Measurements from ENCODE around the gene SLC6A13.

SLC6A13 gene

GRCh38 chr12:253116-253831, 9.4 kb downstream of the SLC6A13 start:
- no peak overlapping the region for H3K4me3 ChIP-seq (ENCODE audit: low read depth, low read length)
- no peak overlapping the region for H2AFZ ChIP-seq (ENCODE audit: low read length, unreplicated experiment)
- H3K27ac ChIP-seq (ENCODE audit: low read depth, low read length) = no peak overlapping the region
- H3K27me3 ChIP-seq (ENCODE audit: insufficient read depth, low read length) = peaks cover 65% of the 10 kb centered on the region
- H3K36me3 ChIP-seq (ENCODE audit: insufficient read depth, low read length) = no peaks in the 10 kb centered on the region
- no peaks in the 10 kb centered on the region for H3K79me2 ChIP-seq (ENCODE audit: control insufficient read depth, insufficient read depth, low read length, unreplicated experiment)
- no peaks in the 10 kb centered on the region for H3K4me1 ChIP-seq (ENCODE audit: control insufficient read depth, insufficient read depth, low read length, unreplicated experiment)

- H3K79me2 ChIP-seq (ENCODE audit: control insufficient read depth, insufficient read depth, low read length, unreplicated experiment) = no peaks in the 10 kb centered on the region
- peaks cover 65% of the 10 kb centered on the region for H3K27me3 ChIP-seq (ENCODE audit: insufficient read depth, low read length)
- H3K4me1 ChIP-seq (ENCODE audit: control insufficient read depth, insufficient read depth, low read length, unreplicated experiment) = no peaks in the 10 kb centered on the region
- H2AFZ ChIP-seq (ENCODE audit: low read length, unreplicated experiment) = no peak overlapping the region
- no peak overlapping the region for H3K27ac ChIP-seq (ENCODE audit: low read depth, low read length)
- no peaks in the 10 kb centered on the region for H3K36me3 ChIP-seq (ENCODE audit: insufficient read depth, low read length)
- no peak overlapping the region for H3K4me3 ChIP-seq (ENCODE audit: low read depth, low read length)
Measured at GRCh38 chr12:252636-253035, 10.0 kb downstream of the SLC6A13 start.

- Histone ChIP-seq H3K27ac (ENCODE audit: low read depth, low read length) (no peak overlapping the region), H3K4me1 (ENCODE audit: control insufficient read depth, insufficient read depth, low read length, unreplicated experiment) (no peaks in the 10 kb centered on the region), H3K36me3 (ENCODE audit: insufficient read depth, low read length) (no peaks in the 10 kb centered on the region), H2AFZ (ENCODE audit: low read length, unreplicated experiment) (no peak overlapping the region), H3K4me3 (ENCODE audit: low read depth, low read length) (no peak overlapping the region), H3K27me3 (ENCODE audit: insufficient read depth, low read length) (peaks cover 45% of the 10 kb centered on the region), H3K79me2 (ENCODE audit: control insufficient read depth, insufficient read depth, low read length, unreplicated experiment) (no peaks in the 10 kb centered on the region)
Measured at GRCh38 chr12:247271-247670, 15.4 kb downstream of the SLC6A13 start.

- Histone ChIP-seq H3K79me2 (ENCODE audit: control insufficient read depth, insufficient read depth, low read length, unreplicated experiment) (no peaks in the 10 kb centered on the region), H3K27ac (ENCODE audit: low read depth, low read length) (no peak overlapping the region), H3K27me3 (ENCODE audit: insufficient read depth, low read length) (peaks cover 41% of the 10 kb centered on the region), H3K36me3 (ENCODE audit: insufficient read depth, low read length) (no peaks in the 10 kb centered on the region), H3K4me3 (ENCODE audit: low read depth, low read length) (no peak overlapping the region), H3K4me1 (ENCODE audit: control insufficient read depth, insufficient read depth, low read length, unreplicated experiment) (no peaks in the 10 kb centered on the region), H2AFZ (ENCODE audit: low read length, unreplicated experiment) (no peak overlapping the region)
Measured at GRCh38 chr12:243381-243780, 19.3 kb downstream of the SLC6A13 start.

GRCh38 chr12:242496-242895, 20.1 kb downstream of the SLC6A13 start:
- Histone ChIP-seq H2AFZ (ENCODE audit: low read length, unreplicated experiment) (no peak overlapping the region), H3K4me1 (ENCODE audit: control insufficient read depth, insufficient read depth, low read length, unreplicated experiment) (no peaks in the 10 kb centered on the region), H3K4me3 (ENCODE audit: low read depth, low read length) (no peak overlapping the region), H3K27me3 (ENCODE audit: insufficient read depth, low read length) (peaks cover 40% of the 10 kb centered on the region), H3K36me3 (ENCODE audit: insufficient read depth, low read length) (no peaks in the 10 kb centered on the region), H3K27ac (ENCODE audit: low read depth, low read length) (no peak overlapping the region), H3K79me2 (ENCODE audit: control insufficient read depth, insufficient read depth, low read length, unreplicated experiment) (no peaks in the 10 kb centered on the region)

GRCh38 chr12:241266-241665, 21.4 kb downstream of the SLC6A13 start:
- no peaks in the 10 kb centered on the region for H3K36me3 ChIP-seq (ENCODE audit: insufficient read depth, low read length)
- H3K27ac ChIP-seq (ENCODE audit: low read depth, low read length) = no peak overlapping the region
- H2AFZ ChIP-seq (ENCODE audit: low read length, unreplicated experiment) = no peak overlapping the region
- no peaks in the 10 kb centered on the region for H3K79me2 ChIP-seq (ENCODE audit: control insufficient read depth, insufficient read depth, low read length, unreplicated experiment)
- no peaks in the 10 kb centered on the region for H3K4me1 ChIP-seq (ENCODE audit: control insufficient read depth, insufficient read depth, low read length, unreplicated experiment)
- H3K4me3 ChIP-seq (ENCODE audit: low read depth, low read length) = no peak overlapping the region
- H3K27me3 ChIP-seq (ENCODE audit: insufficient read depth, low read length) = peaks cover 48% of the 10 kb centered on the region

GRCh38 chr12:240566-240965, 22.1 kb downstream of the SLC6A13 start:
- no peaks in the 10 kb centered on the region for H3K4me1 ChIP-seq (ENCODE audit: control insufficient read depth, insufficient read depth, low read length, unreplicated experiment)
- peaks cover 48% of the 10 kb centered on the region for H3K27me3 ChIP-seq (ENCODE audit: insufficient read depth, low read length)
- no peak overlapping the region for H2AFZ ChIP-seq (ENCODE audit: low read length, unreplicated experiment)
- no peaks in the 10 kb centered on the region for H3K79me2 ChIP-seq (ENCODE audit: control insufficient read depth, insufficient read depth, low read length, unreplicated experiment)
- no peak overlapping the region for H3K27ac ChIP-seq (ENCODE audit: low read depth, low read length)
- no peaks in the 10 kb centered on the region for H3K36me3 ChIP-seq (ENCODE audit: insufficient read depth, low read length)
- H3K4me3 ChIP-seq (ENCODE audit: low read depth, low read length) = no peak overlapping the region

- Histone ChIP-seq H3K27ac (ENCODE audit: low read depth, low read length) (no peak overlapping the region), H3K4me3 (ENCODE audit: low read depth, low read length) (no peak overlapping the region), H3K36me3 (ENCODE audit: insufficient read depth, low read length) (no peaks in the 10 kb centered on the region), H3K27me3 (ENCODE audit: insufficient read depth, low read length) (peaks cover 37% of the 10 kb centered on the region), H3K4me1 (ENCODE audit: control insufficient read depth, insufficient read depth, low read length, unreplicated experiment) (no peaks in the 10 kb centered on the region), H2AFZ (ENCODE audit: low read length, unreplicated experiment) (no peak overlapping the region), H3K79me2 (ENCODE audit: control insufficient read depth, insufficient read depth, low read length, unreplicated experiment) (no peaks in the 10 kb centered on the region)
Measured at GRCh38 chr12:238736-239398, 23.8 kb downstream of the SLC6A13 start.

- no peaks in the 10 kb centered on the region for H3K4me1 ChIP-seq (ENCODE audit: control insufficient read depth, insufficient read depth, low read length, unreplicated experiment)
- H3K4me3 ChIP-seq (ENCODE audit: low read depth, low read length) = no peak overlapping the region
- H3K27ac ChIP-seq (ENCODE audit: low read depth, low read length) = no peak overlapping the region
- no peaks in the 10 kb centered on the region for H3K79me2 ChIP-seq (ENCODE audit: control insufficient read depth, insufficient read depth, low read length, unreplicated experiment)
- no peak overlapping the region for H2AFZ ChIP-seq (ENCODE audit: low read length, unreplicated experiment)
- no peaks in the 10 kb centered on the region for H3K36me3 ChIP-seq (ENCODE audit: insufficient read depth, low read length)
- H3K27me3 ChIP-seq (ENCODE audit: insufficient read depth, low read length) = peaks cover 38% of the 10 kb centered on the region; the same call in 1 of the 2 replicates
Measured at GRCh38 chr12:238116-238515, 24.5 kb downstream of the SLC6A13 start.

GRCh38 chr12:237026-237815, 25.4 kb downstream of the SLC6A13 start:
- Histone ChIP-seq H3K4me3 (ENCODE audit: low read depth, low read length) (no peak overlapping the region), H3K79me2 (ENCODE audit: control insufficient read depth, insufficient read depth, low read length, unreplicated experiment) (no peaks in the 10 kb centered on the region), H3K27me3 (ENCODE audit: insufficient read depth, low read length) (peaks cover 42% of the 10 kb centered on the region; the same call in 1 of the 2 replicates), H3K4me1 (ENCODE audit: control insufficient read depth, insufficient read depth, low read length, unreplicated experiment) (no peaks in the 10 kb centered on the region), H2AFZ (ENCODE audit: low read length, unreplicated experiment) (no peak overlapping the region), H3K27ac (ENCODE audit: low read depth, low read length) (no peak overlapping the region), H3K36me3 (ENCODE audit: insufficient read depth, low read length) (no peaks in the 10 kb centered on the region)
